HCT116 (cell line): ENCODE data around the gene EME1.

Experiments used
- CEBPB ChIP-seq: IDR thresholded peaks from 2 replicates; pipeline ENCODE4 v1.6.1; 2012; ENCODE audit warnings: low read depth
- EZH2 ChIP-seq: fragments of 200-600 bp; sonication (generic); IDR thresholded peaks from 2 replicates; pipeline ENCODE4 v1.6.1; 2017; ENCODE audit warnings: antibody characterized with exemption, mixed run types
- POLR2A ChIP-seq: IDR thresholded peaks from 2 replicates; pipeline ENCODE4 v1.7.0; 2011; ENCODE audit warnings: borderline replicate concordance; ENCODE audit not compliant: insufficient read depth, insufficient read length; ENCODE audit errors: extremely low read depth
- RAD21 ChIP-seq: IDR thresholded peaks from 2 replicates; pipeline ENCODE4 v1.6.1; 2012; ENCODE audit warnings: low read depth, mild to moderate bottlenecking
- TF ChIP-seq, protein P1 (sequence below), 3 experiments: fragments of 200-600 bp in 1 of 3; sonication (generic) in 1 of 3; IDR thresholded peaks in 2 of 3; conservative IDR thresholded peaks in 1 of 3; 2 replicates each; pipeline ENCODE4 v1.5.1; 2012 to 2017; ENCODE audit warnings: low read depth in 2 of 3, low read length in 2 of 3, antibody characterized with exemption in 1 of 3, borderline replicate concordance in 1 of 3, control low read depth in 1 of 3, mild to moderate bottlenecking in 1 of 3, mixed read lengths in 1 of 3, mixed run types in 1 of 3, moderate library complexity in 1 of 3; ENCODE audit not compliant: insufficient read depth in 1 of 3
- TF ChIP-seq, protein P2 (sequence below): IDR thresholded peaks from 2 replicates; pipeline ENCODE4 v1.6.1; 2012

DNA sequence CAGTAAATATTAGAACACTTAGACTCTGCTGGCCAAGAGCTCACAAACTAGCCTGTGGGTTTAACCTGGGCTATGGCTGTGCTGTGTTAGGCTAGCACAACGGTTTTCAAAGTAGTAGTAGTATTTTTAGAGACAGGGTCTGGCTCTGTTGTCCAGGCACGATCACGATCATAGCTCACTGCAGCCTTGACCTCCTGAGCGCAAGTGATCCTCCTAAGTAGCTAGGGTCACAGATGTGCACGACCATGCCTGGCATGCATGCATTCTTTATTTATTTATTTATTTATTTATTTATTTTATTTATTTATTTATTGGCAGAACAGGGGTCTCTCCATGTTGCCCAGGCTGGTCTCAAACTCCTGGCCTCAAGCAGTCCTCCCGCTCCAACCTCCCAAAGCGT, 10.4 kb upstream of the EME1 start:
- TF ChIP-seq, protein P1, sequence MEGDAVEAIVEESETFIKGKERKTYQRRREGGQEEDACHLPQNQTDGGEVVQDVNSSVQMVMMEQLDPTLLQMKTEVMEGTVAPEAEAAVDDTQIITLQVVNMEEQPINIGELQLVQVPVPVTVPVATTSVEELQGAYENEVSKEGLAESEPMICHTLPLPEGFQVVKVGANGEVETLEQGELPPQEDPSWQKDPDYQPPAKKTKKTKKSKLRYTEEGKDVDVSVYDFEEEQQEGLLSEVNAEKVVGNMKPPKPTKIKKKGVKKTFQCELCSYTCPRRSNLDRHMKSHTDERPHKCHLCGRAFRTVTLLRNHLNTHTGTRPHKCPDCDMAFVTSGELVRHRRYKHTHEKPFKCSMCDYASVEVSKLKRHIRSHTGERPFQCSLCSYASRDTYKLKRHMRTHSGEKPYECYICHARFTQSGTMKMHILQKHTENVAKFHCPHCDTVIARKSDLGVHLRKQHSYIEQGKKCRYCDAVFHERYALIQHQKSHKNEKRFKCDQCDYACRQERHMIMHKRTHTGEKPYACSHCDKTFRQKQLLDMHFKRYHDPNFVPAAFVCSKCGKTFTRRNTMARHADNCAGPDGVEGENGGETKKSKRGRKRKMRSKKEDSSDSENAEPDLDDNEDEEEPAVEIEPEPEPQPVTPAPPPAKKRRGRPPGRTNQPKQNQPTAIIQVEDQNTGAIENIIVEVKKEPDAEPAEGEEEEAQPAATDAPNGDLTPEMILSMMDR (IDR thresholded peaks at IDR 0.05 in 2 of 3, conservative IDR thresholded peaks at IDR 0.05 in 1 of 3; ENCODE audit: borderline replicate concordance in 1 of 3, insufficient read depth in 1 of 3, low read depth in 2 of 3, low read length in 2 of 3) = no peak
- TF ChIP-seq POLR2A (no peak), CEBPB (no peak), EZH2 (no peak), RAD21 (no peak)
- TF ChIP-seq, protein P2, sequence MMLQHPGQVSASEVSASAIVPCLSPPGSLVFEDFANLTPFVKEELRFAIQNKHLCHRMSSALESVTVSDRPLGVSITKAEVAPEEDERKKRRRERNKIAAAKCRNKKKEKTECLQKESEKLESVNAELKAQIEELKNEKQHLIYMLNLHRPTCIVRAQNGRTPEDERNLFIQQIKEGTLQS = no peak
